ENCODE data around the gene BAD.
A peak's percentile ranks its signal among the peaks of the same experiment; 100 is the strongest.
"Not testable (repeated sequence)": the region's sequence is repeated elsewhere in the genome, so short reads cannot be mapped to it uniquely, and the experiment has no call there.

Gene BAD

DNA sequence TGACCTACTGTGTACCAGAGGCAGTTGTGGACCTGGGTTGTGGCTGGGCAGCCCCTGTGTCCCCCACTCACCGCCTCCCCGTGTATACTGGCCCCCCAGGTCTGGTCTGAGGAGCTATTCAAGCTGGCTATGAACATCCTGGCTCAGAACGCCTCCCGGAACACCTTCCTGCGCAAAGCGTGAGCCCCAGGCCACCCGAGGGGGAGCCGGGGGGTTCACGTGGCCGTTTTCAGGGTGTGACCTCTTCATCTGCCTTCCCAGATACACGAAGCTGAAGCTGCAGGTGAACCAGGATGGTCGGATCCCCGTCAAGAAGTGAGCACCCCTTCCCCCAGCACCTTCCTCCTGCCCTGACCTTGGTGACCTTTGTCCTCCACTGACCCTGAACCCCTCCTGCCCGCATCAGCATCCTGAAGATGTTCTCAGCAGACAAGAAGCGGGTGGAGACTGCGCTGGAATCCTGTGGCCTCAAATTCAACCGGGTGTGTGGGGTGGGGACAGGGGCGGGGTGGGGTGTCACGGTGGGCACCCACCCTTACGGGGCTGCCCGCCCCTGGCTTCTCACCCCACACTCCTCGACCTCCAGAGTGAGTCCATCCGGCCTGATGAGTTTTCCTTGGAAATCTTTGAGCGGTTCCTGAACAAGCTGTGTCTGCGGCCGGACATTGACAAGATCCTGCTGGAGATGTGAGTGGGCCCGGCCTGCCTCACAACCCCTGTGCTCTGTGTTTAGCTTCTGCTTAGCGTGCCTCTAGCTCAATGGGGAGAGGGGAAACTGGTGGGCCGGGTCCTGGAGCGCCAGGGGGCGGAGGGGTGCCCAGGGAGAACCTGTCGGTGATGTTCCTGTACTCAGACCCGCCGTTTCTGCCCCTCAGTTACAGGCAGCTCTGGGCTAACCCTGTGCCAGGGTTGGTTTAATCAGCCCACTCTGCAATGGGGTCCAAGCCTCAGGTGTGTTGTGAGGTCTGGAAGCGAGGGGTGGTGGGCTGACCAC lies 29.0 kb downstream of the BAD start:
- no peak for DNase-seq

DNA sequence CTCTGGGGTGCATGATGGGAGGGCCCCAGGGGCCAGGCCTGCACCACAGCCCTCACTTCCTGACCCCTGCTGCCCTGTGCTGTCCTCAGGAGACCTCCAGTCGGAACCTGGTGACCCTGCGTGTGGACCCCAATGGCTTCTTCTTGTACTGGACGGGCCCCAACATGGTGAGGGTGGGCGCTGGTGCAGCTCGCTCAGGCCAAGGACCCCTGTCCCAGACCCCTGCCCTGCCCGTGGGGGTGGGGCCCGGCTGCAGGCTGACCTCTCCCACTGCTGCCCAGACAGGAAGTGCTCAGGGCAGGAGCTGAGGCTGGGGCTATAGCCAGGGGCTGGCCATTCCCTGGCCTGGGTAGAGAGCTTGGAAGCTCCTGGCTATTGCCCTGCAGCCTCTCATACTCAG lies 30.1 kb downstream of the BAD start:
- DNase-seq: no peak

DNA sequence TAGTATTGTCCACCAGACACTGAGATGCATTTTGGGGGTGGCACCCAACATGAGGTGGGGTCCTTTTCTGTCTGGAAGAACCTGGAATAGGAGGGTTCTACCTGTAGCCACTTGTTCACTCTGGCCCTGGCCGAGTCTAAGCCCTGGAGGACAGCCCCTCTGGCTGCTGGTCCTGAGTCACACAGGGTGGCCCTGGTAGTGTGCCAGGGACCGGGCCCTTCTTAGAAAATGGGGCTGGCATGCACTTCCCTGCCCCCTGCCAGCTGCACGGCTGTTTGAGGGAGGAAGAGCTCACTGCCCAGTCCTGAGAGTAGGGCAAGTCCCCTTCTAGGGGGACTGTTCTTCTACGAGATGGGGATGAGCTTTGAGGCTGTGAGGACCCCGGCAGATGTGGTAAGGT lies 31.0 kb downstream of the BAD start:
- no peak for DNase-seq

DNA sequence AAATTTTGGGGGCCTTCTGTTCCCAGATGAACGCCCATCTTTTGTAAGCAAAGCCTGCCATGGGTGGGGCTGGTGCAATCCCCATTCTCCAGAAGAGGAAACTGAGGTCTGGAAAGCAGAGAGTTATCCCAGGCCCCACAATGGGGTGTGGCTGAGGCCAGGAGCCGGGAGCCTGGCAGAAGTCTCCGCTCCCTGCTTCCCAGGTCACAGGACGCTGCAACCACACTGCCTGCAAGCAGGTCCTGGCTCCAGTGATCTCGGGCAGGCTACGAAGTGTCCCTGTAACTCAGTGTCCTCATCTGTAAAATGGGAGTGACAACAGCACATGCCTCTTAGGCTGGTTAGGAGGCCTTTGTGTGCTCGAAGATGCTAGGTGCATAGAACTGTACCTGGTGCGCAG lies 31.4 kb downstream of the BAD start:
- no peak for DNase-seq

DNA sequence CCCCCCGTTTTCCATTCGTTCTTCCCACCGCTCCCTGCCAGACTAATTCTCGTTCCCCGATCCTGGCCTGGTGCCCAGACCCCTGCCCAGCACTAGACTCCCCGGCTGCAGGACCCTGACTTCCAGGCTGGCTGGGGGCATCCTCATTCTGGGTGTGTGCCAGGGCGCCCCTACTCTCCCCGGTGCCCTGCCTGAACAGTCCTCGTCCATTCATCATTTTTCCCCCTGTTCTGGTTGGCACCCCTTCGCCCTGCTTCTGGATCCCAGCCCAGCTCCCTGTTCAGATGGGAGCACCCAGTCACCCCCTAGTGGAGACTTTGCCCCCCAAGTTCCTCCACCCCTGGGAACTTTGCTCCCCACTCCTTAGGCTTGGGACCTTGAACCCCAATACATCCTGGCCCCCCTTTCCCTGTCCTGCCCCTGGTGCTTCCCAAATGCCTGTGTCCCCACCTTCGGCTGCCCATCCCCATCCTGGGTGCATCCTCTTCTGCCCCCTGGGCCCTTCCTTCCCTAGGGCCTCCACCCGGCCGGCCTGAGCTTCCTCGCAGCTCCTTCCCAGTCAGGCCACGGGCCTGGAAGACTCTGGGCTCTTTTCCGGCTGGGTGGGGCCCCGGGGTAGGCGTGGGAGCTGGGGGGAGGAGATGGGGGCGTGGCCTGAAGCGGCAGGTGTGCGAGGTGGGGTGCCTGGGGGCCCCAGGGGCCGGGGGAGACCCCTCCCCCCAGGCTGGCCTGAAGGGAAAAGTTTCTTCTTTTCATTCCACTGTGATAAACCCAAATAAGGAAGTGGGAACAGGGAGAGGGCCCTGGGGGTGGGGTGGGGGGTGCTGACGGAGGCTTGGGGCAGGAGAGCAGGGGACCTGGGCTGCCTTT lies 32.2 kb downstream of the BAD start:
- DNase-seq: no peak

DNA sequence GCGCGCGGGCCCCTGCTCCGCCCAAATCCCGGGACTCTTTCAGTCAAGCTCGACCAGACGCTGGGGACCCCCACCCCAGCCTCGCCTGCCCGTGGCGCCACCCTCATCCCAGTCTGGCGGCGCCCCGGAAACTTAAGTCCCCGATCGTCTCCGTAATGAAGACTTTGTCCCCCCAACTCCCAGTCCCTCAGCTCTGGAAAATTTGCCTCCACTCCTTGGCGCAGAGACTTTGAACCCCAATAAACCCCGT lies 32.8 kb downstream of the BAD start:
- no peak for DNase-seq

DNA sequence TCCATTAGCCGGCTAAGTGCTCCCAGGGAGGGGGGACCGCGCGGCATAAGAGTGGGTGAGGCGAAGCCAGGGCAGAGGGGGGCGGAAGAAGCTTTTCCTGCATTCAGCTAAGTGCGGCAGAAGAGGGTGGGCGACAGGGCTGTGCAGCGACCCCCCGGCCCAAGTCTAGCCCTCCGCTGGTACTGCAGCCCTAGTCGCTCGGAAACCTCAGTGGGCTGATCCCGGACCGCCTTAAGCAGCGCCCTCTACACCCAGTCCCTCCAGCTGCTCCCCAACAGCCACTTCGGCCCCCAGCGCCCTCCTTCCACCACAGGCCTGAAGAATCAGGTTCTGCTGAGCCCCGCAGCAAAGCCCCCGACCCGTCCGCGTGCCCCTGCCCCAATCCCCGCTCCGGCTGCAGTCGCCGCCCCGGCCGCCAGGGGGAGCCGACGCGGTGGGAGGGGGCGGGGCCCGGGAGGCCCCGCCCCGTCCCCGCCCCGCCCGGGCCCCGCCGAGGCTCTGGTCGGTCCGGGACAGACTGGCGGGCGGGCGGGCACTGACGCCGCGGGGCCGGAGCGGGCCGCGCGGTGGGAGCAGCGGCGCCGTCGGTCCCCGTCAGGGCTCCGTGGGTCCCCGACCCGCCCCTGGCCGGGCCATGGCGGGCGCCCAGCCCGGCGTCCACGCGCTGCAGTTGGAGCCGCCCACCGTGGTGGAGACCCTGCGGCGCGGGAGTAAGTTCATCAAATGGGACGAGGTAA lies 33.3 kb downstream of the BAD start, which contains the start of gene PLCB3:
Gene PLCB3, plus strand, starts transcription at position 515 of the 737 bp plus-strand sequence. Its CDS starts 120 bp downstream, at position 635.
- peak; percentile 70 for DNase-seq

DNA sequence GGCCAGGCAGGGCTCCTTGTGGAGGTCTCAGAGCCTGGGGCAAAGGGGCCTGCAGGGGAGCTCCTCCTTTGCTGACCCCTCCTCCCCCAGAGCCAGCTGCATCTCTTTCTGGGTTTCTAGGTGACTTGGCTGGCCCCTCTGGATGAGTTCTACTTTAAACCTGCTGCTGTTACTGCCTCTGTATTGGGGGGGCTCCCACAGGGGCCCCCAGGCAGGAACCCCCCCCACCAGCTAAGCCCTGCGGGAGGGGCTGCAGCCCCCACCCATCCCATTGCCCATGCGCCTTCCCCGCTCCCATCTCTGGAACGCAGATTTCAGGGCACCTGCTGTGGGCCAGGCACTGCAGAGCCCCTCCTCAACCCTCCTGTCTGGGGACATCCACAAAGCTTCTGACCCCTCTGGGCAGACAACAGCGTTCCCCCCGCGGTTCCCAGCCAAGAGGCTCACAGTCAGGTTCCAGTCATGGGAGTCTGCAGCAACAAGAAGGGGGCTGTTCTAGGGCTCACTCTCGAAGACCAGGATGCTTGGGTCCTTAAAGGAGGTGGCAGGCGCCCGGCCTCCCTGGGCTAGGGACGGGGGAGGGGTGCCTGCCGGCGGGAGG lies 34.0 kb downstream of the BAD start:
- no peak for DNase-seq

DNA sequence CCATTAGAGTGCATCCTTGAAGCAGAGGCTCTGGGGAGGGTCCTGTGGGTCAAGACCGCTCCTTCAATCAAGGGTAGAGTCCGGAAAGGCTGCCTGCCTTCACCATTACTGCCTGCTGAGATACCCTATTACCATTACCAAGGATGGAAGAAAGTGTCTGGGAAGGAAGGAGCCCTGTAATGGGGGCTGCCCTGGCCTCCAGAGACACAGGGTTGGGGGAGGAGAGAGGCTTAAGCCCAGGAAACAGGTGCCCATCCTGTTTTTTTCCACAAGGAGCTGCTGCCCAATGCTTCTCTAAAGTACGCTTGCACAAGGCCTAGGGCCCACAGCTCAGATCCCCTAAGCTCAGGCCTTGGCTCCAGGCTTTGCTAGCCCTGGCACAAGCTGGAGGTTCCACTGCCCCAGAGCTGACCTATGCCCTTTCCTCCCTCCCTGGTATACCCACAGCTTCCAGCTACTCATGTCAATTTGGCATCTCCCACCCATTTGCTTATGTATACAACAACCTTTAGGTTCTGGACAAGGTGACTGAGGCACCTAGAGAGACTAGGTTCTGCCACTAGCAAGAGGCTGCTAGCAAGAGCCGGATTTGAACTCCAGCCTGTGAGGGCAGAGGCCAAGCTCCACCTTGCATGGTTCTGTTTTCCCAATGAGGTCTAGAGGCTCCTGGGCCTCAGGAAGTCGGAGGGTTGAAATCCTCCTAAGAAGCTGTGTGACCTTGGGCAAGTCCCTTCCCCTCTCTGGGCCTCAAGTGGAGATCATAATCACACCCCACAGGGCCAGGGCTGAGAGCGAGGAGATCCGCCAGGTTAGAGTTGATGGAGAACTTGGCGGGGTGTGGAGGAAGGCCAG lies 34.7 kb downstream of the BAD start:
- no peak for DNase-seq

DNA sequence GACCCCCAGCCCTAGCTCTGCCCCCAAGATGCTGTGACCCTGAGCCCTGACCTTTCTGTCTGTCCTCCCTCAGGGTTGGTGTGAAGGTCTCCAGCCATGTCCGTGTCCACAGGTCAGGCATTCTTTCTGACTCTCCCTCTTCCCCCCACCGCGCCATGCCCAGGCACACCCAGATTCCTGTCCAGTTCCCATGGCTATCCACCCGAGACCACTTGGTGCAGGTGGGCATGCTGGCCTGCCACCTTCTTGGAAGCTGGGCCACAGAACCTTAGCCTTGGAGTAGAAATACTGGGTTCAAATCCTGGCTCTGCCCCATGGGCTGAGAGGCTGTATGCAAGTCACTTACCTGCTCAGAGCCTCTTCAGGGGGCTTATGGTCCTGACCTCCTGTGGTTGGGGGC lies 35.4 kb downstream of the BAD start:
- DNase-seq: no peak

DNA sequence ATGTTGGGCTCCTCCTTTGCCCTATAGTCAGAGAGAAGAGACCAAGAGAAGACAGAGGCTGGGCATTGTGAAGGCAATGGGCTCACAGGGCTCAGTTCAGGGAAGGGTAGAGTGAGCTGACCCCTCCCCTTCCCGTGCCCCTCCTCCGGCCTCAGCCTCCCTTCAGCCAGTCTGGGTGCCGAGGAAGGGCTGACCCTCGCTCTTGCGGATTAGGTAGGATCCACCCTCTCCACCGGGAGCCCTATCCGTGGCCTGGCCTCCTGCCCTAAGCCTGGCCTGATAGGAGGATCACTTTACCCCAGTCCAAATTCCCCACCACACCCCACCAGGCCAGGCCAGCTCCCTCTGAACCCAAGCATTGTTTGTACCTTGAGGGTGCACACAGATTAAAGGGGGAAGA lies 35.9 kb downstream of the BAD start:
- no peak for DNase-seq

DNA sequence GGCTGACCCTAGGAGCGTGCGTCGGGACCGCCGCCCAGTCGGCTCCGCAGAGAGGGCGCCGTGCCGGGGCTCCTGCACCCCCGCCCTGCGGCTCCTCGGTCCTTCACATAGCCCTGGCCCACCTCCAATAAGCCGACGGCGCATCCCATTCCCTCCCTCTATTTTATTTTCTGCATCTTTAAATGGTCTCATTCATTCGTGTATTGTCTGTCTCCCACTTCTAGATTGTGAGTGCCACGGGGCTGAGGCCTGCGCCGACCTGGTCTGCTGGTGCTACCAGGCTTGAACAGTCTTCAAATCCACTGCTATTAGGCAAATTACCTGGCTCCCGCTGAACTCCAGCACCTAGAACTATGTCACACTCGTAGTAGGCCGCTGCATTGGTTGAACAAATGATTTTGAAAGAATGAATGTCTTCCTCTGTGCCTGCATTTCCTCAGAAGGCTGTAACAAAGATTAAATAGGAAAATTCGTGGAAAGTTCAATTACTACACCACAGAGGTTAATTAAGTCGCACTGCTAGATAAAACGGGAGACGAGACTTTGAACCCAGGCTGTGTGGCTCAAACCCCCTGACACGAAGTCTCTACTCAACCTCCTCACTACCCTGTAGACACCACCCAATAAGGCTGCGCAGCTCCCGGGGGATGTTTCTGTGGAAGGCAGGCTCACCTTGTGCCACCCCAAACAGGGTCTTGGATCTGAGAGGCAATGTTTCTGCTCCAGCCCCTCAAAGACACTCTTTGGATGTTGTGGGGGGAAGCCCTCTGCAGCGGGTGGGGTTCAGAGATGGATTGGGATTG lies 36.5 kb downstream of the BAD start:
- no peak for DNase-seq

DNA sequence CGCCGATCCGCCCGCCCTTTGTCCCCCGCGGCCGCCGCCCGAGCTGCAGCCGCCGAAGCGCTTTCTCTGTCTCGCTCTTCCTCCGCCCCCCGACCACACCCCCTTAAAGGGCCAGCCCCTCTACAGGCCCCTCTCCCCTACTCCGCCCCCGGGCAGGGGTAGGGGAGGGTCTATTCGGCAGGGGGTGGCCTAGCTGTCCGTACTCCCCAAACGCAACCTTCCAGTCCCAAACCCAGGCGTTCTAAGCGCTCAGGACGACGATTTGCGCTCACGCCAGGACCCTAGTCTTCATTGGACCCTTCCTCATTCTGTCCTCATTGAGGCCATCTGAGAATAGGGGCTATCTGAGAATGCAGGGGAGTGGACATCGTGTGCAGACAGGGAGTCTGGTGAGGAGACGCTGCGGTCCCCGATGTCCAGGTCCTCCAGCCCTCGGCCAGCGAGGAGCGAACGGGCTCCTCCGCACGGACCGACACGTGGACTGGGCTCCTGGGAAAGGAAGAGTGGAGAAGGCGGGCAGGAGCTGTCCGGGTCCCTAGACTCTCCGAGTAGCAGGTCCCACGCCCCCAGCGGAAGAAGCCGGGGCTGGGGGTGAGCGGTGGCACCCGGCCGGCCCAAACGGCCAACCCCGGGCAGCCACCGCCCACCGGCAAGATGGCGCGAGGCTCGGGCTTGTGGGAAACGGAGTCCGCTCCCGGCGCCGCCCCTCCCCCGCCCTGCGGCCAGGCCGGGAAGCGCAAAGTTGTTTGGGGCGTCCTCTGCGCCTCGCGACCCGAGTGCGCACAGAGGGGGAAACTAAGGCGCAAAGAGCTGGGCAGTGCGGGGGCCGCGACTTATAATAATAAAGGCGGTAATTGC lies 37.4 kb downstream of the BAD start, which contains the start of gene PPP1R14B:
Gene PPP1R14B, minus strand, starts transcription at position 73 of the 858 bp plus-strand sequence. CDS start 270 bp downstream, outside the sequence.
- peak; percentile 82 for DNase-seq

DNA sequence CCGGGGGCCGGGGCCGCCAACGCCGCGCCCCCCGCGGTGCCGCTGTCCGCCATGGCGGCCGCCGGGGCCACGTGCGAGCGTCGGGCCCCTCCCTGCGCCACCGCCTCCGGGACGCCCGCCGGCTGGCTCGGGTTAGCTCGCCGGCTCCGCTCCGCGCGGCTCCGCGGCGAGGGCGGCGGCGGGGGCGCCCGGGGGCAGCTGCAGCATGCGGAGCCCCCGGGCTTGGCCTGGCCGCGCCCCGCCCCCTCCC lies 37.9 kb downstream of the BAD start:
- DNase-seq: not testable (repeated sequence)

DNA sequence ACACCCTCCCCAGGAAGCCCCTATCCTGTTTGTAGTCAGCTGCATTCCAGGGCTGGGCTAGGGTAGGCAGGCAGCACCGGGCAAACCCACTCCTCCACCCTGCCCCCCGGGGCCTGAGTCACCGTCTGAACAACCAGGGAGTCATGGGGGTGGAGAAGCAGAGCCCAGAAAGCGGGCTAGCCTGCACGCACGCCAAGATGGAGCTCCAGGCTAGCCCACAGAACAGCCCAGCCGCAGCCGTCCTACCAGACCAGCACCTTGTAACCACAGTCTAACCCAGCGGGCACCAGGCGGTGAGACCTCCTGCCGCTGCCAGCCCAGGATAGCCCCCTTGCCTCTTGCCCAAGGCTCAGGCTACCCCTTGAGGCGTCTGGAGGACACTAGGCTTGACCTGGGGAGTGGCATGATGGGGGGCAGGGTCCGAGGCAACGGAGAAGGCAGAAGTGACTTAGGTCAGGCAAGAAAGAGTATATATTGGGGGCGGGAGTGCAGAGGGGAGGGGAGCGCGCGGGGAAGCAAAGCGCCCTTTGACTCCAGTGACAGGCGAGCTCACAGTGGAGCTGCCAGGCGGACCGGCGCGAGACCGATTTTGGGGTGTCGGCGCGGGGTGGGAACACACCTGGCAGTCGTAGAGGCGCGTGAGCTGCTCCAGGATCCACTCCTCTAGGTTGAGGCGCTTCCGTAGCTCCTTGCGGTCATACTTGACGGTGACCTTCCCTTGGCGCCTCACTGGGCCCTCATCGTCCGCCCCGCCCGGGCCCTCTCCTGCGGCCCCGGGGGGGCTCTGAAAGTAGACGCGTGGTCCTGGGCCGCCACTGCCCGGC lies 38.5 kb downstream of the BAD start:
- DNase-seq: peak; percentile 69

DNA sequence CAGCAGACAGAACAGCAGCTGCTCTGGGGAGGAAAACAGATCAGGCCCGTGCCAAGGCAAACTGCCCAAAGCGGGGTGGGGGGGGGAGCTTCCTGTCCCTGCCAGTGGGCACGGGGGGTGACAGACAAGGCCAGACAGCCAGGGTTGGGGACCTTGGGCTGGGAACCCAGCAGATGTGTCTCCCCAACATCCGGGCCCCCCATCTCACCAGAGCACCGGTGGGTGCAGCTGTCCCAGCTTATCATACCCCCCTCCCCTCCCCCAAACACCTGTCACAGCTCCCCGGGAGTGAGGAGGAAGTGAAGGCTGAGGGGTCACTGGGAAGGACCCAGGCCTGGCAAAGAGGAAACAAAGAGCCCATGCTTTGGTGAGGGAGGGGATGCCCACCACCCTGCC lies 39.1 kb downstream of the BAD start:
- peak; percentile 66 for DNase-seq

DNA sequence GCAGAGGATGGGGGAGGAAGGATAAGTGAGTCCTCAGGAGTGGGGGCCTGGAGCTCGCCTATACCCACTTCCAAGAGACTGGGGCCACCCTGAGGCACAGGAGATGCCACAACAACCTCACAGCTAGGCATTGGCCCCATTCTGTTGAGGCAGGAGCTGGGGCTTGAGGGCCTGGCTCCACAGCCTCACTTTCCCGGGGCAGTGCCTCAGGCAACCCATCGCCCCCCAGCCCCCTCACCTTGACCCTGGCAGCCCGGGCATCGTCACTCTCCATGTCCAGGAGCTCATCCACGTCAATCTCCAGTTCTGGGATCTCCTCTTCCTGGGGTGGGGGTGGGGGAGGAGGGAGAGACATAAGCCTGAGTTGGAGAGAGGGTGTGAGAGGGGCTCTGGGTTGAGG lies 39.5 kb downstream of the BAD start:
- no peak for DNase-seq

DNA sequence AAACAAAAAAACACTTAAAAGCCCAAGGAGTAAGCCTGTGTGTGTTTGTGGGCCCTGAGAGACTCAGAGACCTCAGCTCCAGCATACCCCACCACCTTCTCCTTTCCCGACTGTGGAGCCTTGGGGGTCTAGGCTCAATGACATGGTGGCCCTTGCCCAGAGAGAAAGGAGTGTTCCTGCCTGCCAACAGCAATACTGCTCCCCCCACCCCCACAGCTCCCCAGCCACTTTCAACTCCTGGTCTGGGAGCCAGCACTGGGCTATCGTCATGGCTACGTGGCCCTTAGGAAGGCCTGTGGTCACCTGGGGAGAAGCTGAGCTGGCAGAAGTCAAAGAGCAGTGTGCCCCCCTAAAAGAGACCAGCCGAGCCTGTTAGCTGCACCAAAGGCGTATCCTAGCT lies 40.4 kb downstream of the BAD start:
- no peak for DNase-seq

DNA sequence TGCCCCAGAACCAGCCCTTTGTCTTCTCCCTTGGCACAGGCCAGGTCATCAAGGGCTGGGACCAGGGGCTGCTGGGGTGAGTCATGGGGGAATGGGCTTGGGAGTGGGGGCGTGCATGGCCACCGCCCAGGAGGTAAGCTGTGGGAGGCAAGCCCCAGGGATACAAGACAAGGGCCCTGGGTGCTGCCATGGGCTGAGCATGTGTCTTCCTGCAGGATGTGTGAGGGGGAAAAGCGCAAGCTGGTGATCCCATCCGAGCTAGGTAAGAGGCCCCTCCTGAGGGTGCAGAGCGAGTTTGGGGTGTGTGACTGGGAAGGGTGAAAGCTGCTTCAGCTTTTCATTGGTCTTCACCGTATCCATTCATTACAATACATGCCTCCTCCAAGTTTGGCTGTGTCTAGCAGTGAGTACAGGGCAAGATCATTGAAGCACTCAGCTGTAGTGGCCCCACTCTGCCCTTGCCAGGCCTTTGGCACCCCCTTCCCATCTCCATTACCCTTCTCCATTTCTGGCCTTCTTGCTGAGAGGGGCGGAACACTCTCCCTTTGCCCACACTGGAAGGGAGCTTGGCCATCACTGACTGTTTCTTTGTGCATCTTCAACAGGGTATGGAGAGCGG lies 41.1 kb downstream of the BAD start:
- DNase-seq: no peak
